ENCODE measurements around the gene CTNND2.

Gene CTNND2

DNA sequence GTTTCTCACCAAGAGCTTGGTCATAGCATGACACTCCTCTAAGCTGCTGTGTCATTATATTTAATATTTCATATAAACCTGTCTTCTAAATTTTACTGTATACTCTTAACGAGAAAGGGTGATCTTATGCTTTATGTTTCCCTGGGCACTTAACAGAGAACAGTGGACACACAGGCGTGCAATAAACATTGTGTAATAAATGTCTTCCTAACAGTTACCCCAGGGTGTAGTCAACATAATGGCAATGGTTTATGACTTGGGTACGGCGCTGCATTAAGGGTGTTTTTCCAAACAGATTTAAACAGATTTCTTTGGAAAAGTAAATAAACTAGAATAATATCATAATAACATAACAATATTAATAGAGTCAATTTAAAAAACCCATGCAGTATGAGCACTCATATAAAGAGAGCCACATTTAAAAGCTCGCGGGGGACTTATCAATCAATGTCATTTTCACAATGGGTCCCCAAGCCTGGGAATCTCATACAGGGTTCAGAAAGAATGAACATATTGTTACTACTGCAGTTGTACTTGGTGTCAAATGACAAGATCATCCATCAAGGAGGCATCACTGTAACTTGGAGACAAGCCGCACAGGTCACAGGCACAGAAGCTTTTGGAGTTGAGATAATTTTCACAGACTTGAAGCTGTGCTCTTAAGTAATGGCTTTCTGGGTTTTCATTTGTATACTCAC, 376.4 kb downstream of the CTNND2 start:
- DNase-seq (ENCODE audit: low read depth), result no peak
- TF ChIP-seq, protein P1, sequence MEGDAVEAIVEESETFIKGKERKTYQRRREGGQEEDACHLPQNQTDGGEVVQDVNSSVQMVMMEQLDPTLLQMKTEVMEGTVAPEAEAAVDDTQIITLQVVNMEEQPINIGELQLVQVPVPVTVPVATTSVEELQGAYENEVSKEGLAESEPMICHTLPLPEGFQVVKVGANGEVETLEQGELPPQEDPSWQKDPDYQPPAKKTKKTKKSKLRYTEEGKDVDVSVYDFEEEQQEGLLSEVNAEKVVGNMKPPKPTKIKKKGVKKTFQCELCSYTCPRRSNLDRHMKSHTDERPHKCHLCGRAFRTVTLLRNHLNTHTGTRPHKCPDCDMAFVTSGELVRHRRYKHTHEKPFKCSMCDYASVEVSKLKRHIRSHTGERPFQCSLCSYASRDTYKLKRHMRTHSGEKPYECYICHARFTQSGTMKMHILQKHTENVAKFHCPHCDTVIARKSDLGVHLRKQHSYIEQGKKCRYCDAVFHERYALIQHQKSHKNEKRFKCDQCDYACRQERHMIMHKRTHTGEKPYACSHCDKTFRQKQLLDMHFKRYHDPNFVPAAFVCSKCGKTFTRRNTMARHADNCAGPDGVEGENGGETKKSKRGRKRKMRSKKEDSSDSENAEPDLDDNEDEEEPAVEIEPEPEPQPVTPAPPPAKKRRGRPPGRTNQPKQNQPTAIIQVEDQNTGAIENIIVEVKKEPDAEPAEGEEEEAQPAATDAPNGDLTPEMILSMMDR (conservative IDR thresholded peaks at IDR 0.05; ENCODE audit: low read depth, low read length), result no peak

DNA sequence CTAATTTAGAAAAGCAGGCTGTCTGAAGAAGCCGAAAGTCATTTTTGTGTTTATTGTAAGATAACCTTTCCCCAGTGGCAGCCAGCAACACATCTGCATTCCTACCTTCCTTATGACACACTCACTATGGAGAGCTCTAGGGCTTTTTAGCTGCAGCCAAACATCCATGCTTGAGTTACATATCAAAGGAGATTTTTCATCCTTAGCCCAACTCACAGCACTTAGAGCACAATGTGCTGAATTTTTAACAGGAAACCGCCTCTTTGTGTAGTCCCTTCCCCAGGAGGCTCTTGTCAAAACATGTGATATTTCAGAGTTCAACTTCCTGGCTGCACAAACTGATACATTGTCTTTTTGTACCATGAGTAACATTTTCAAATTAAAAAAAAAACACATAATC, 379.2 kb downstream of the CTNND2 start:
- H3K4me3 ChIP-seq (ENCODE audit: low read depth, low read length), result no peak overlapping the region
- no peak for DNase-seq (ENCODE audit: low read depth)
- TF ChIP-seq, protein P1 (conservative IDR thresholded peaks at IDR 0.05; ENCODE audit: low read depth, low read length), result no peak

More for the DNA sequence above, 376.4 kb downstream of the CTNND2 start:
- H3K4me3 ChIP-seq (ENCODE audit: low read depth, low read length), result no peak overlapping the region

DNA sequence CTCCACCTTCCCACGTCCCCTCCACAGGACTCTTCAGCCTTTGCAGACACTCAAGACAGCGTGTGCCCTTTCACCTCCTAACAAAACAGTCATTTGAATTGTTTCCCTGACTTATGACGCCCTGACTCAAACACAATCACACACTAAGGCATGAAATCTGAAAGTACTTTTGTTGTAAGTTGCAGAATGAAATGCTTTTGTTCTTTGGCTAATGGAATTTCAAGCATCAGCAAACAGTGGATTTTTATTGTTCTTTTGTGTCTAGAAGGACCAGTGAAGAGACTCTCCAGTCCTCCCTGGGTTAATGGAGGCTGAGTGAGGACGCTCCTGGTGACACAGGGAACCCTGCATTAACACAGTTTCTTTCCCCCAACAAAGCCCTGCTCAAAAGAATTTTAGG, 380.1 kb downstream of the CTNND2 start:
- H3K4me3 ChIP-seq (ENCODE audit: low read depth, low read length), result no peak overlapping the region
- TF ChIP-seq, protein P1 (conservative IDR thresholded peaks at IDR 0.05; ENCODE audit: low read depth, low read length), result no peak
- DNase-seq (ENCODE audit: low read depth), result no peak

DNA sequence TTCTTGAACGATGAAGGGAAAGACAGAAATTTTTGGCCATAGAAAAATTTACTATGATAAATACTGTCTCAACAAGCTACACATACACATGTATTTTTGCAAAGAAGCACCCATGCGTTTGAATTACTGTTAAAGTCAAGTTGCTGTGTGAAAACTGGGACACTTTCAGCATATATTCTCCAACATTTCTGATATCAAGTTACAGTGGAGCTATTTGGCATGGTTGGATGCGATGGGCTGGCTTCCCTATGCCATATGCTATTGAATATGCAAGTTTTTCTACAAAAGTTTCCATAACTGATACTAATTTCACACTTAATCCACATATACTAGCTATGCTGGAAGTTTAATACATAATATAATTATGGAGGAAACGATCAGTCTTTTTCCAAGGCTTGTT, 381.4 kb downstream of the CTNND2 start:
- no peak for DNase-seq (ENCODE audit: low read depth)
- TF ChIP-seq, protein P1 (conservative IDR thresholded peaks at IDR 0.05; ENCODE audit: low read depth, low read length), result no peak

DNA sequence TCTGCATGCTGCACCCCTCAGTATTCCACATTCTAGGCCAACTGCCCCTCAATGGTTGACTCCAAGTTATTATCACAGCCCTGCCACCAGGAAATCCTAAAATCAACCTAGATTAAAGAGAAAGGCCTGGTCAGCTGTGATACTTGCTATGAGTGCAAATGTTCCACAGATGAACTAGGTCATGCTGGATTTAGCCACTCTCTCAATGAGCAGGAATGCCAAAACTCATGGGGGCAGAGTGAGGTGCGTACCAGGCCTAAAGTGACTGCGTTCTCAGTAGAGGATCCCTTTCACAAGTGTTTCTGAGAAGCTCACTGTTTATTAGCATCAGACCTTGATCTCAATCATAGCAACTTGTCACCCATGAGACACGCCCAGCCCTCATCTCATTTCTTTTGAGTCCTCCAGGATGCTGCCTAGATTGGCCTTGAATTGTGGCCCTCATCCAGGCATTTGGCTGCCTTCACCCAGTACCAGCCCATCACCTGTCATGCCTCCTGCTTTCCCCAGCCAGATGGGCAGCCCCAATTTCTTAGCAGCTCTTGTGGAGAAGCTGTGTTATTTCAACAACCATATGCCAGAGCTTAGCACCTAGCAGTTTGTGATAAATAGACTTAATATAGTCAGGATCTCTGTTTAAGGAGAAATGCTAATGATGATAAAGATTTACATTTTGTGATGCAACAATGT, 383.9 kb downstream of the CTNND2 start:
- no peak for DNase-seq (ENCODE audit: low read depth)

More for the DNA sequence above, 381.4 kb downstream of the CTNND2 start:
- H3K4me3 ChIP-seq (ENCODE audit: low read depth, low read length), result no peak overlapping the region

DNA sequence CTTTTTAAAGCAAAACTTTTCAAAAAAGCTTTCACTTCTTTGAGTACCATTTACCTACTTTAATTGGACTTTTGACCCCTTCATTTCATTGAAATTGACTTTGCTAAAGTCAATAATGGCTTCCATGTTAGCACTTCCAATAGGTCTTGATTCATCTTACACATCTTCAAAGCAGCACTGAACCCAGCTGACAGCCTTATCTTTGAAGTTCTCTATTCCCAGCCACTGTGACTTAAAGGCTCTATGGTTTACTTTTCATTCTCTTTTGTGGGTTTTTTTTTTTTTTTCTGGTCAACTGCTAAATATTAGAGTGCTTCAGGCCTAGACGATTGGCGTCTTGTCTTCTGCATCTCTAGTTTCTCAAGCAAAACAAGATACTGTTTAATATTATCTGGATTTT, 385.0 kb downstream of the CTNND2 start:
- DNase-seq (ENCODE audit: low read depth), result no peak
- H3K4me3 ChIP-seq (ENCODE audit: low read depth, low read length), result no peak overlapping the region
- TF ChIP-seq, protein P1 (conservative IDR thresholded peaks at IDR 0.05; ENCODE audit: low read depth, low read length), result no peak

More for the DNA sequence above, 383.9 kb downstream of the CTNND2 start:
- no peak overlapping the region for H3K4me3 ChIP-seq (ENCODE audit: low read depth, low read length)
- TF ChIP-seq, protein P1 (conservative IDR thresholded peaks at IDR 0.05; ENCODE audit: low read depth, low read length), result no peak
